Osteoblast (primary cell): ENCODE measurements around the gene CCDC137. TPM values are rescaled to one million over a fixed set of nuclear protein-coding genes. Genes with fewer than 3 reads are reported as not detected.

ENCODE experiments used
- DNase-seq: peaks from one replicate; pipeline ENCODE4 v3.0.0; 2011; ENCODE audit warnings: low spot score, mixed read lengths; ENCODE audit not compliant: insufficient read length; ENCODE audit errors: missing footprints
- H2AFZ ChIP-seq: 2 replicates; pipeline ENCODE4 v1.6.0; 2011; ENCODE audit warnings: mild to moderate bottlenecking, low read length
- H3K27ac ChIP-seq: 2 replicates; pipeline ENCODE4 v1.5.1; 2011; ENCODE audit warnings: mild to moderate bottlenecking, low read depth, low read length, moderate library complexity
- H3K27me3 ChIP-seq: 2 replicates; pipeline ENCODE4 v1.6.0; 2012; ENCODE audit warnings: mild to moderate bottlenecking, control low read depth, inconsistent platforms, low read length, moderate library complexity; ENCODE audit not compliant: insufficient read depth
- H3K36me3 ChIP-seq: 2 replicates; pipeline ENCODE4 v1.5.1; 2011; ENCODE audit warnings: mild to moderate bottlenecking, low read length, control low read depth, moderate library complexity; ENCODE audit not compliant: insufficient read depth
- H3K4me1 ChIP-seq: 2 replicates; pipeline ENCODE4 v1.5.1; 2011; ENCODE audit warnings: mild to moderate bottlenecking, low read length, control low read depth, moderate library complexity; ENCODE audit not compliant: insufficient read depth
- H3K4me2 ChIP-seq: 2 replicates; pipeline ENCODE4 v1.6.0; 2011; ENCODE audit warnings: mild to moderate bottlenecking, low read length; ENCODE audit not compliant: insufficient read depth
- H3K4me3 ChIP-seq: fragments of 200-600 bp; sonication (generic); 3 replicates; pipeline ENCODE4 v1.5.1; 2012; ENCODE audit warnings: mild to moderate bottlenecking, low read length, inconsistent platforms; ENCODE audit not compliant: insufficient read depth
- H3K79me2 ChIP-seq: 2 replicates; pipeline ENCODE4 v1.6.0; 2012; ENCODE audit warnings: mild to moderate bottlenecking, low read length, control low read depth, inconsistent platforms; ENCODE audit not compliant: insufficient read depth
- H3K9me3 ChIP-seq: 2 replicates; pipeline ENCODE4 v1.5.1; 2011; ENCODE audit warnings: low read depth, low read length, control low read depth
- H4K20me1 ChIP-seq: 2 replicates; pipeline ENCODE4 v1.6.0; 2012; ENCODE audit warnings: mild to moderate bottlenecking, low read length, control low read depth; ENCODE audit not compliant: insufficient read depth
- total RNA-seq: library from RNA; depleted of rRNA; stranded (reverse); fragments of >200 nt; gene quantifications from 2 replicates; pipeline ENCODE4 v1.2.3, GENCODE V29; 2012
- TF ChIP-seq, protein P1 (sequence below): IDR thresholded peaks from 2 replicates; pipeline ENCODE4 v1.5.1; 2011; ENCODE audit warnings: mild to moderate bottlenecking, low read depth, low read length, moderate library complexity; ENCODE audit errors: extremely low read depth

The CCDC137 gene
- total RNA-seq, 1 donor: 4.7 TPM

GRCh38 chr17:81664051-81664470 is 2.5 kb upstream of the CCDC137 start:
- peak; percentile 71 for DNase-seq

DNA sequence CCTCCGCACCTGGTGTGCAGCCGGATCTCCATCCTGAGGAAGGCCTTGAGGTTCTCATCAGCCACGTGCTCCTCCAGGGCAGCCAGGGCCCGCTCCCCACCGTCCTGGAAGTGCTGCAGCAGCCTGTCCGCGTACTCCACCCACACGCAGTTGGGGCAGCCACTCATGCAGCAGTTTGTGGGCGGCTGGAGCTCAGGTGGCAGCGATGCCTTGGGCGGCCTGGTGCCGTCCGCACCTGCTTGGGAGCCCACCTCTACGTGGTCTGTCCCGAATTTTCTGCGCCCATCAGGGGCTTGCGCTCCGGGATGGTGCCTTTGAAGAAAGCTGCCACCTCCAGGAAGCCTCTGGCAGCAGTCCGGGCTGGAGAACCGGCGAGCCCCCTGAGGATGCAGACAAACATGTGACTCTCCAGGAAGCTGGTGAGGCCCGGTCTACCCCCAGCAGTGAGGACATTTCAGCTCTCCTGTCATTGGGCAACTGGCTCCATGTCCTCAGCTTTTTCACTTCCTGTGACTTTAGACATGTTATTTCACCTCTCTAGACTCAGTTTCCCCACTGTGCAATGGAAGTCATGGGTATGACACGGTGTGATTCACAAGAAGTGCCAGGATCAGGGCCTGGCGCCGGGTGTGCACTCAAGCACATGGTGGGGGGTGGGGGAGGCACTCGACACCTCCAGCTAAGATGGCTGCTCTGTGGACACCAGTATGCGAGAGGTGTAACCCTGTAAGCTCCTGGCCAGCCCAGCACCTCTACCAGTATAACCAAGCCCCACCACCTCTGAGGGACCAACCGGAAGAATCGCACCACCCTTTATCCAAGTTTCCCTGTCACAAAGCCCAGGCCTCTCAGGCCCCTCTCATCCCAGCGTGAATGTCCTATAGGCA is 1.1 kb upstream of the CCDC137 start:
- no peaks in the 10 kb centered on the region for H3K27me3 ChIP-seq
- H3K27ac ChIP-seq: peak overlapping the region; percentile 74
- TF ChIP-seq, protein P1, sequence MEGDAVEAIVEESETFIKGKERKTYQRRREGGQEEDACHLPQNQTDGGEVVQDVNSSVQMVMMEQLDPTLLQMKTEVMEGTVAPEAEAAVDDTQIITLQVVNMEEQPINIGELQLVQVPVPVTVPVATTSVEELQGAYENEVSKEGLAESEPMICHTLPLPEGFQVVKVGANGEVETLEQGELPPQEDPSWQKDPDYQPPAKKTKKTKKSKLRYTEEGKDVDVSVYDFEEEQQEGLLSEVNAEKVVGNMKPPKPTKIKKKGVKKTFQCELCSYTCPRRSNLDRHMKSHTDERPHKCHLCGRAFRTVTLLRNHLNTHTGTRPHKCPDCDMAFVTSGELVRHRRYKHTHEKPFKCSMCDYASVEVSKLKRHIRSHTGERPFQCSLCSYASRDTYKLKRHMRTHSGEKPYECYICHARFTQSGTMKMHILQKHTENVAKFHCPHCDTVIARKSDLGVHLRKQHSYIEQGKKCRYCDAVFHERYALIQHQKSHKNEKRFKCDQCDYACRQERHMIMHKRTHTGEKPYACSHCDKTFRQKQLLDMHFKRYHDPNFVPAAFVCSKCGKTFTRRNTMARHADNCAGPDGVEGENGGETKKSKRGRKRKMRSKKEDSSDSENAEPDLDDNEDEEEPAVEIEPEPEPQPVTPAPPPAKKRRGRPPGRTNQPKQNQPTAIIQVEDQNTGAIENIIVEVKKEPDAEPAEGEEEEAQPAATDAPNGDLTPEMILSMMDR: no peak
- peaks cover 13% of the 10 kb centered on the region for H3K4me1 ChIP-seq
- H3K4me3 ChIP-seq: peak overlapping the region; percentile 89
- H3K4me2 ChIP-seq: peak overlapping the region; percentile 98
- H3K79me2 ChIP-seq: peaks cover 35% of the 10 kb centered on the region
- H2AFZ ChIP-seq: peak overlapping the region; percentile 90
- peak; percentile 89 for DNase-seq
- no peaks in the 10 kb centered on the region for H3K9me3 ChIP-seq
- H4K20me1 ChIP-seq: no peaks in the 10 kb centered on the region
- peaks cover 16% of the 10 kb centered on the region for H3K36me3 ChIP-seq

More at GRCh38 chr17:81664051-81664470, 2.5 kb upstream of the CCDC137 start:
- H4K20me1 ChIP-seq: no peaks in the 10 kb centered on the region
- H3K4me2 ChIP-seq: no peak overlapping the region
- no peak overlapping the region for H2AFZ ChIP-seq
- peaks cover 13% of the 10 kb centered on the region for H3K4me1 ChIP-seq
- H3K4me3 ChIP-seq: no peak overlapping the region
- peaks cover 12% of the 10 kb centered on the region for H3K36me3 ChIP-seq
- TF ChIP-seq, protein P1: no peak
- no peaks in the 10 kb centered on the region for H3K9me3 ChIP-seq
- H3K27ac ChIP-seq: no peak overlapping the region
- peaks cover 32% of the 10 kb centered on the region for H3K79me2 ChIP-seq
- no peaks in the 10 kb centered on the region for H3K27me3 ChIP-seq

- H3K9me3 ChIP-seq: no peaks in the 10 kb centered on the region
- TF ChIP-seq, protein P1: no peak
- peak overlapping the region; percentile 74 for H3K27ac ChIP-seq
- peak overlapping the region; percentile 89 for H3K4me3 ChIP-seq
- peaks cover 13% of the 10 kb centered on the region for H3K4me1 ChIP-seq
- H3K79me2 ChIP-seq: peaks cover 35% of the 10 kb centered on the region
- peak; percentile 90 for DNase-seq
- peak overlapping the region; percentile 98 for H3K4me2 ChIP-seq
- peaks cover 16% of the 10 kb centered on the region for H3K36me3 ChIP-seq
- no peaks in the 10 kb centered on the region for H4K20me1 ChIP-seq
- peak overlapping the region; percentile 90 for H2AFZ ChIP-seq
- no peaks in the 10 kb centered on the region for H3K27me3 ChIP-seq
These were observed 520 bp upstream of the CCDC137 start for GRCh38 chr17:81666092-81666341.

GRCh38 chr17:81667754-81668153 is 1.2 kb downstream of the CCDC137 start:
- Histone ChIP-seq H3K4me1 (peaks cover 13% of the 10 kb centered on the region), H3K27me3 (no peaks in the 10 kb centered on the region), H3K36me3 (peaks cover 31% of the 10 kb centered on the region), H3K9me3 (no peaks in the 10 kb centered on the region), H4K20me1 (no peaks in the 10 kb centered on the region), H3K27ac (no peak overlapping the region), H3K4me3 (no peak overlapping the region), H2AFZ (no peak overlapping the region), H3K4me2 (no peak overlapping the region), H3K79me2 (peaks cover 35% of the 10 kb centered on the region)
- no peak for DNase-seq
- TF ChIP-seq, protein P1: no peak
